WTC11 (cell line): ENCODE measurements around the gene ADIPOR1.

ENCODE experiments used
- NR2C2 ChIP-seq: sonication (generic); formaldehyde crosslinking; IDR thresholded peaks from 2 replicates; pipeline ENCODE4 v1.8.0; 2022; ENCODE audit warnings: mild to moderate bottlenecking, missing genetic modification reagents
- TF ChIP-seq, protein P1 (sequence below): sonication (generic); formaldehyde crosslinking; IDR thresholded peaks from 2 replicates; pipeline ENCODE4 v1.8.1; 2023; ENCODE audit warnings: mild to moderate bottlenecking, moderate library complexity, missing genetic modification reagents
- TF ChIP-seq, protein P2 (sequence below): fragments of 200-600 bp; IDR thresholded peaks from 2 replicates; pipeline ENCODE4 v1.8.0; 2022; ENCODE audit warnings: antibody characterized with exemption
- TF ChIP-seq, protein P3 (sequence below): sonication (generic); formaldehyde crosslinking; IDR thresholded peaks from 2 replicates; pipeline ENCODE4 v1.8.1; 2022; ENCODE audit warnings: mild to moderate bottlenecking, moderate library complexity, missing genetic modification reagents

DNA sequence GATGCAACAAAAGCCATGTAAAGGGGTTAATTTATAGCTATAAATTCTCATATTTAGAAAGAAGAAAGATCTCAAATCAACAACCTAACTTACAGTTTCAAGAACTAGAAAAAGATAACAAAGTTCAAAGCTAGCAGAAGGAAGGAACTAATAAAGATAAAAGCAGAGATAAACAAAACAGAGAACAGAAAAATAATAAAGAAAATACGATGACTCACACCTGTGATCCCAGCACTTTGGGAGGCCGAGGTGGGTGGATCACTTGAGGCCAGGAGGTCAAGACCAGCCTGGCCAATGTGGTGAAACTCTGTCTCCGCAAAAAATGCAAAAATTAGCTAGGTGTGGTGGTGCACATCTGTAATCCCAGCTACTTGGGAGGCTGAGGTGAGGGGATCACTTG lies 36.6 kb upstream of the ADIPOR1 start:
- TF ChIP-seq, protein P1, sequence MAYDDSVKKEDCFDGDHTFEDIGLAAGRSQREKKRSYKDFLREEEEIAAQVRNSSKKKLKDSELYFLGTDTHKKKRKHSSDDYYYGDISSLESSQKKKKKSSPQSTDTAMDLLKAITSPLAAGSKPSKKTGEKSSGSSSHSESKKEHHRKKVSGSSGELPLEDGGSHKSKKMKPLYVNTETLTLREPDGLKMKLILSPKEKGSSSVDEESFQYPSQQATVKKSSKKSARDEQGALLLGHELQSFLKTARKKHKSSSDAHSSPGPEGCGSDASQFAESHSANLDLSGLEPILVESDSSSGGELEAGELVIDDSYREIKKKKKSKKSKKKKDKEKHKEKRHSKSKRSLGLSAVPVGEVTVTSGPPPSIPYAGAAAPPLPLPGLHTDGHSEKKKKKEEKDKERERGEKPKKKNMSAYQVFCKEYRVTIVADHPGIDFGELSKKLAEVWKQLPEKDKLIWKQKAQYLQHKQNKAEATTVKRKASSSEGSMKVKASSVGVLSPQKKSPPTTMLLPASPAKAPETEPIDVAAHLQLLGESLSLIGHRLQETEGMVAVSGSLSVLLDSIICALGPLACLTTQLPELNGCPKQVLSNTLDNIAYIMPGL (CRISPR knock-in tag) = no peak
- TF ChIP-seq, protein P2, sequence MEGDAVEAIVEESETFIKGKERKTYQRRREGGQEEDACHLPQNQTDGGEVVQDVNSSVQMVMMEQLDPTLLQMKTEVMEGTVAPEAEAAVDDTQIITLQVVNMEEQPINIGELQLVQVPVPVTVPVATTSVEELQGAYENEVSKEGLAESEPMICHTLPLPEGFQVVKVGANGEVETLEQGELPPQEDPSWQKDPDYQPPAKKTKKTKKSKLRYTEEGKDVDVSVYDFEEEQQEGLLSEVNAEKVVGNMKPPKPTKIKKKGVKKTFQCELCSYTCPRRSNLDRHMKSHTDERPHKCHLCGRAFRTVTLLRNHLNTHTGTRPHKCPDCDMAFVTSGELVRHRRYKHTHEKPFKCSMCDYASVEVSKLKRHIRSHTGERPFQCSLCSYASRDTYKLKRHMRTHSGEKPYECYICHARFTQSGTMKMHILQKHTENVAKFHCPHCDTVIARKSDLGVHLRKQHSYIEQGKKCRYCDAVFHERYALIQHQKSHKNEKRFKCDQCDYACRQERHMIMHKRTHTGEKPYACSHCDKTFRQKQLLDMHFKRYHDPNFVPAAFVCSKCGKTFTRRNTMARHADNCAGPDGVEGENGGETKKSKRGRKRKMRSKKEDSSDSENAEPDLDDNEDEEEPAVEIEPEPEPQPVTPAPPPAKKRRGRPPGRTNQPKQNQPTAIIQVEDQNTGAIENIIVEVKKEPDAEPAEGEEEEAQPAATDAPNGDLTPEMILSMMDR = no peak
- TF ChIP-seq, protein P3, sequence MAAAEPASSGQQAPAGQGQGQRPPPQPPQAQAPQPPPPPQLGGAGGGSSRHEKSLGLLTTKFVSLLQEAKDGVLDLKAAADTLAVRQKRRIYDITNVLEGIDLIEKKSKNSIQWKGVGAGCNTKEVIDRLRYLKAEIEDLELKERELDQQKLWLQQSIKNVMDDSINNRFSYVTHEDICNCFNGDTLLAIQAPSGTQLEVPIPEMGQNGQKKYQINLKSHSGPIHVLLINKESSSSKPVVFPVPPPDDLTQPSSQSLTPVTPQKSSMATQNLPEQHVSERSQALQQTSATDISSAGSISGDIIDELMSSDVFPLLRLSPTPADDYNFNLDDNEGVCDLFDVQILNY (CRISPR knock-in tag) = no peak
- TF ChIP-seq NR2C2 (CRISPR knock-in tag) = no peak
